H1 (cell line): ENCODE data around the gene ATP11A. TPM values are rescaled to one million over a fixed set of nuclear protein-coding genes. Genes with fewer than 3 reads are reported as not detected.

Experiments
- EP300 ChIP-seq, 2 experiments: IDR thresholded peaks; 1 replicate in 1 of 2; 2 replicates in 1 of 2; pipeline ENCODE4 v1.6.1; 2011 to 2012; ENCODE audit warnings: low read depth in 2 of 2, low read length in 2 of 2, mild to moderate bottlenecking in 2 of 2, borderline replicate concordance in 1 of 2, inconsistent platforms in 1 of 2, moderate library complexity in 1 of 2
- PHF8 ChIP-seq: fragments of 200-600 bp; sonication (generic); conservative IDR thresholded peaks from 2 replicates; pipeline ENCODE4 v1.7.1; 2012; ENCODE audit warnings: low read depth, mild to moderate bottlenecking, inconsistent platforms, low read length, moderate library complexity
- polyA plus RNA-seq, 7 experiments: library from polyadenylated mRNA; depleted of rRNA in 3 of 7; stranded (reverse) in 5 of 7; unstranded in 2 of 7; fragments of >200 nt in 5 of 7; fragments of 200-250 nt in 2 of 7; gene quantifications; 1 replicate in 5 of 7; 2 replicates in 1 of 7; 4 replicates in 1 of 7; pipeline versions ENCODE4 v1.2.1 to v1.2.3, GENCODE V29; 2011 to 2013; ENCODE audit warnings: missing spikeins in 2 of 7, mixed read lengths in 2 of 7
- total RNA-seq: library from RNA; stranded (reverse); fragmentation: NEBNext Ultra II Directional; extraction: Animal tissue kit (Norgen Biotek cat#: 25700); gene quantifications from 2 replicates; pipeline ENCODE4 v1.2.1, GENCODE V29; 2021

Gene ATP11A
- total and polyA plus RNA-seq, 2 of the 8 experiments (the other 6 are each of a cell fraction or from before 2014, with no cell fraction given) = 28.8 to 72.9 TPM

DNA sequence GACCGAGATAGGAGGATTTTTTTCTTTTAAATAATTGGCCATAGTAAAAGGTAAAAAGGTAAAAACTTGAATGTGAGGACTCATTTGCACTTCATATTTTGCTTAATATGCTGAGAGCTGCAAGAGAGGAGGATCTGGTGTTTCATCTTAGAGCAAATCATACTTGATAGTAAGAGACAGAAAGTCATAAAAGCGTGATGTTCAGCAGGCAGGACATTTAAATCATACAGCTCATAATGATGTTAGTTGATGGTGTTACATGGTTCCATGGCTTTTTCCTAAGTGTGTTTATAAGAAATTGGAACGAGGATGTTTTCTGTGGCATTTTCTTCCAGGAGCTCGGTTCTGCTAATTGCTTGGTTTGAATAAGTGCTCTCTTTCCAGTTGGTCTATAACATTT lies 16.3 kb downstream of the ATP11A start (continued):
- TF ChIP-seq EP300 (IDR thresholded peaks at IDR 0.05; ENCODE audit: borderline replicate concordance in 1 of 2, low read depth in 2 of 2, low read length in 2 of 2) (no peak), PHF8 (no peak)
- TF ChIP-seq, all 59 proteins: peak for 0
